C1 segment of cervical spinal cord (tissue), 14 donors: Measurements from ENCODE around the gene PCDHB16.
A peak's percentile ranks its signal among the peaks of the same experiment; 100 is the strongest.
"Not testable (repeated sequence)": the region's sequence is repeated elsewhere in the genome, so short reads cannot be mapped to it uniquely, and the experiment has no call there.

Experiments
- DNase-seq, 14 donors: peaks; one replicate each; lab custom pipeline; 2025; lab: John Stamatoyannopoulos, UW

Gene PCDHB16

GRCh38 chr5:141184117-141184855 is 2.1 kb downstream of the PCDHB16 start:
- DNase-seq = not testable (repeated sequence)

- DNase-seq = peak in 1 of 14 donors; percentile 1
Measured at GRCh38 chr5:141186897-141187512, 4.8 kb downstream of the PCDHB16 start, which contains the start of gene PCDHB9. PCDHB9 (plus strand) TSS chr5:141187161; CDS start chr5:141187319, 158 bp downstream.

GRCh38 chr5:141188682-141189081 is 6.5 kb downstream of the PCDHB16 start:
- DNase-seq = not testable (repeated sequence)

GRCh38 chr5:141189131-141189530 is 6.9 kb downstream of the PCDHB16 start:
- DNase-seq = not testable (repeated sequence)

- peak in 3 of 14 donors; percentile 2 to 21 (median 20) for DNase-seq
Measured at GRCh38 chr5:141192110-141192725, 10.0 kb downstream of the PCDHB16 start, which contains the start of gene PCDHB10. PCDHB10 (plus strand) TSS chr5:141192353; CDS start chr5:141192553, 200 bp downstream.

GRCh38 chr5:141194332-141194731 is 12.1 kb downstream of the PCDHB16 start:
- not testable (repeated sequence) for DNase-seq

GRCh38 chr5:141196363-141196762 is 14.2 kb downstream of the PCDHB16 start:
- no peak for DNase-seq

- DNase-seq = peak in 1 of 14 donors; percentile 3
Measured at GRCh38 chr5:141199359-141200235, 17.4 kb downstream of the PCDHB16 start, which contains the start of gene PCDHB11. PCDHB11 (plus strand) TSS chr5:141199627; CDS start chr5:141199775, 148 bp downstream.

- DNase-seq = not testable (repeated sequence)
Measured at GRCh38 chr5:141201126-141201525, 18.9 kb downstream of the PCDHB16 start.

GRCh38 chr5:141201646-141202045 is 19.5 kb downstream of the PCDHB16 start:
- DNase-seq = not testable (repeated sequence)

- peak in 1 of 14 donors; percentile 29 for DNase-seq
Measured at GRCh38 chr5:141208478-141208877, 26.3 kb downstream of the PCDHB16 start, which contains the start of gene PCDHB12. PCDHB12 (plus strand) TSS chr5:141208719; CDS start chr5:141208908, 189 bp downstream.

GRCh38 chr5:141210281-141210680 is 28.1 kb downstream of the PCDHB16 start:
- DNase-seq = not testable (repeated sequence)

- not testable (repeated sequence) for DNase-seq
Measured at GRCh38 chr5:141210849-141211248, 28.7 kb downstream of the PCDHB16 start.

GRCh38 chr5:141213656-141214339 is 31.6 kb downstream of the PCDHB16 start, which contains the start of gene PCDHB13:
PCDHB13 (plus strand) TSS chr5:141213919; CDS start chr5:141214124, 205 bp downstream.
- DNase-seq = peak in 3 of 14 donors; percentile 6 to 12 (median 7)

- not testable (repeated sequence) for DNase-seq
Measured at GRCh38 chr5:141214583-141214982, 32.4 kb downstream of the PCDHB16 start.

GRCh38 chr5:141215504-141215903 is 33.3 kb downstream of the PCDHB16 start:
- not testable (repeated sequence) for DNase-seq

- DNase-seq = not testable (repeated sequence)
Measured at GRCh38 chr5:141216035-141216434, 33.8 kb downstream of the PCDHB16 start.

- DNase-seq = peak in 2 of 14 donors; percentile 1 to 13
Measured at GRCh38 chr5:141223112-141223783, 41.1 kb downstream of the PCDHB16 start, which contains the start of gene PCDHB14. PCDHB14 (plus strand) TSS chr5:141223343; CDS start chr5:141223506, 163 bp downstream.

- DNase-seq = not testable (repeated sequence)
Measured at GRCh38 chr5:141224844-141225243, 42.7 kb downstream of the PCDHB16 start.
